Kidney (tissue), 14 donors: Measurements from ENCODE around the gene NEDD4L. TPM values are rescaled to one million over a fixed set of nuclear protein-coding genes. Genes with fewer than 3 reads are reported as not detected.

Experiments
- DNase-seq, 5 donors: peaks; one replicate each; pipeline ENCODE4 v3.0.0-alpha.2; 2013 to 2020
- FAIRE-seq: peaks from 2 replicates; lab custom pipeline; 2012; peaks lifted over from hg19 to GRCh38; lab: Jason Lieb, UNC
- H3K27ac ChIP-seq, 2 donors: one replicate each; pipeline ENCODE4 v1.7.0; 2013; ENCODE audit warnings: low read depth in 2 of 2, low read length in 2 of 2, inconsistent platforms in 1 of 2
- H3K27me3 ChIP-seq: one replicate; pipeline ENCODE4 v1.7.1; 2013; ENCODE audit warnings: low read length, inconsistent platforms; ENCODE audit not compliant: control insufficient read depth, insufficient read depth
- H3K36me3 ChIP-seq, 3 donors: one replicate each; pipeline versions ENCODE4 v1.7.0 to v1.7.1; 2013; ENCODE audit warnings: low read length in 3 of 3, control low read depth in 1 of 3, inconsistent platforms in 1 of 3; ENCODE audit not compliant: insufficient read depth in 3 of 3, control insufficient read depth in 2 of 3
- H3K4me1 ChIP-seq, 3 donors: one replicate each; pipeline versions ENCODE4 v1.7.0 to v1.7.1; 2013; ENCODE audit warnings: low read length in 3 of 3, inconsistent platforms in 1 of 3, low read depth in 1 of 3; ENCODE audit not compliant: control insufficient read depth in 2 of 3, insufficient read depth in 2 of 3
- H3K4me3 ChIP-seq, 3 donors: one replicate each; pipeline versions ENCODE4 v1.7.0 to v1.8.1; 2013; ENCODE audit warnings: low read length in 3 of 3, control low read depth in 1 of 3, inconsistent platforms in 1 of 3
- H3K9ac ChIP-seq, 3 donors: one replicate each; pipeline versions ENCODE4 v1.7.0 to v1.7.1; 2013; ENCODE audit warnings: low read length in 3 of 3, control low read depth in 1 of 3, inconsistent platforms in 1 of 3
- H3K9me3 ChIP-seq, 3 donors: one replicate each; pipeline versions ENCODE4 v1.7.0 to v1.7.1; 2013; ENCODE audit warnings: low read length in 3 of 3, control low read depth in 1 of 3, inconsistent platforms in 1 of 3; ENCODE audit not compliant: control insufficient read depth in 2 of 3, insufficient read depth in 1 of 3
- intact Hi-C: fragments of 100-400 bp; cut with DNase I; formaldehyde crosslinking; loops from one replicate; pipeline ENCODE4 v1.11.1; 2022
- polyA plus RNA-seq: library from polyadenylated mRNA; stranded (reverse); fragments of 350-450 nt; fragmentation: Illumina TruSeq; extraction: RNeasy Lipid Tissue Mini Kit (QIAGEN cat#74804); gene quantifications from one replicate; pipeline ENCODE4 v1.2.3, GENCODE V29; 2014; ENCODE audit warnings: low read depth, low replicate concordance; ENCODE audit not compliant: insufficient read depth
- total RNA-seq: library from RNA; stranded (reverse); fragmentation: NEBNext Ultra II Directional; extraction: Animal tissue kit (Norgen Biotek cat#: 25700); gene quantifications from one replicate; pipeline ENCODE4 v1.2.1, GENCODE V29; 2021
- TF ChIP-seq, protein P1 (sequence below): IDR thresholded peaks from 3 replicates; pipeline ENCODE4 v1.5.1; 2012; ENCODE audit warnings: mild to moderate bottlenecking, moderate library complexity, borderline replicate concordance; ENCODE audit not compliant: insufficient read depth; ENCODE audit errors: extremely low read depth
- donor health status: control.
- donor health status: control.
- donor health status: control.
- donor health status: control.
- donor health status: control.
- donor health status: DM: yes; HTN: yes; CAD: no.
- donor health status: Normal renal cell carcinoma (clear cell type).

NEDD4L gene
- total and polyA plus RNA-seq, 2 donors from 2014 or later: 90.8 to 95.7 TPM

DNA sequence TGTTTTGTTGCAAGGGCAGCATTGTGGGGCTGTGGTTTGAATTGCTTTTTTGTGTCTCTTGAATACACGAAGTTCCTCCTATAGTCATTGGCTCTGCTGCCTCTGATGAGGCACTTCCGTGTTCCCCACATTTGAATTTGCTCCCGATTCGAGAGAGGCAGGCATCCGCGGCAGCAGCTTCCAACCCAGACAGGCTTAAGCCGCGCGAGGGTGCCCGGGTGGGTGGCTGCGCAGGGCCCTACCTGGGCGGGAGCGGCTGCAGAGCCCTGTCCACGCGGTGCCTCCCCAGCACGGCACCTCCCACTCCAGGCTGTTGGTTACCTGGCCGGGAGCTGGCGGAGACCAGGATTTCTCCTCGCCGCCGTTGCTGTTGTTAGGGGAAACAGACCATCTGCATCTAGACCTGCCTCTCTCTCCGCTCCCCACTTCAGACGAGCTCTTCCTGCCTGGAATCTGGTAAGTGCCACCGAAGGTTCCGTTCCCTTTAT, 151.3 kb downstream of the NEDD4L start:
- DNase-seq (peak; percentile 62 to 89 (median 72)), FAIRE-seq (no peak)
- H3K4me3 ChIP-seq: peak overlapping the region; percentile 59 to 76 (median 66)
- peak overlapping the region; percentile 79 to 83 for H3K27ac ChIP-seq
- H3K27me3 ChIP-seq: no peaks in the 10 kb centered on the region
- intact Hi-C loops: no loop called here
- no peaks in the 10 kb centered on the region for H3K36me3 ChIP-seq
- H3K9ac ChIP-seq: peak overlapping the region; percentile 43 to 84 (median 71)
- TF ChIP-seq, protein P1, sequence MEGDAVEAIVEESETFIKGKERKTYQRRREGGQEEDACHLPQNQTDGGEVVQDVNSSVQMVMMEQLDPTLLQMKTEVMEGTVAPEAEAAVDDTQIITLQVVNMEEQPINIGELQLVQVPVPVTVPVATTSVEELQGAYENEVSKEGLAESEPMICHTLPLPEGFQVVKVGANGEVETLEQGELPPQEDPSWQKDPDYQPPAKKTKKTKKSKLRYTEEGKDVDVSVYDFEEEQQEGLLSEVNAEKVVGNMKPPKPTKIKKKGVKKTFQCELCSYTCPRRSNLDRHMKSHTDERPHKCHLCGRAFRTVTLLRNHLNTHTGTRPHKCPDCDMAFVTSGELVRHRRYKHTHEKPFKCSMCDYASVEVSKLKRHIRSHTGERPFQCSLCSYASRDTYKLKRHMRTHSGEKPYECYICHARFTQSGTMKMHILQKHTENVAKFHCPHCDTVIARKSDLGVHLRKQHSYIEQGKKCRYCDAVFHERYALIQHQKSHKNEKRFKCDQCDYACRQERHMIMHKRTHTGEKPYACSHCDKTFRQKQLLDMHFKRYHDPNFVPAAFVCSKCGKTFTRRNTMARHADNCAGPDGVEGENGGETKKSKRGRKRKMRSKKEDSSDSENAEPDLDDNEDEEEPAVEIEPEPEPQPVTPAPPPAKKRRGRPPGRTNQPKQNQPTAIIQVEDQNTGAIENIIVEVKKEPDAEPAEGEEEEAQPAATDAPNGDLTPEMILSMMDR: no peak
- H3K4me1 ChIP-seq: peaks cover 5 to 10% (median 6%) of the 10 kb centered on the region in 3 donors
- H3K9me3 ChIP-seq: no peaks in the 10 kb centered on the region

DNA sequence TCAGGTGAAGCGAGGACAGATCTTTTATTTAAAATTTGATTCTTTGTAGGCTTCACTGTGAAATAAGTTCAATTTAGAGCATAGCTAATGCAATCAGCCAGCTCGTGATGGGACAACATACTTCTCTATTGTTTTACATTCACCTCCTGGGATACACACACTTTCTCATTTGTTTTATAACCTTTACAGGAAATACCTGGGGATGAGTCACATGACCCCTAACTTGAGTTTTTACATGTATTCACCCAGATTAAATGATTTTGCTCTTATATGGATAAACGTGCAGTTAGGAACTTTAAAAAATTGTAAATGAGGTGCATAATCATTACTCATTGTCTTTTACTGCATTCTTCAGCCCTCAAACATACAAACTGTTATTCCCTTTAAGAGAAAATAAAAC, 152.1 kb downstream of the NEDD4L start:
- no peak for DNase-seq
- Histone ChIP-seq H3K9ac (peak overlapping the region in 2 of 3 donors; percentile 71 to 84), H3K36me3 (no peaks in the 10 kb centered on the region), H3K4me3 (peak overlapping the region; percentile 59 to 76 (median 66)), H3K9me3 (no peaks in the 10 kb centered on the region), H3K27me3 (no peaks in the 10 kb centered on the region), H3K4me1 (peaks cover 5 to 10% (median 5%) of the 10 kb centered on the region in 3 donors), H3K27ac (peak overlapping the region; percentile 79 to 83)
- TF ChIP-seq, protein P1: no peak
- intact Hi-C loops: no loop called here
- FAIRE-seq: no peak

DNA sequence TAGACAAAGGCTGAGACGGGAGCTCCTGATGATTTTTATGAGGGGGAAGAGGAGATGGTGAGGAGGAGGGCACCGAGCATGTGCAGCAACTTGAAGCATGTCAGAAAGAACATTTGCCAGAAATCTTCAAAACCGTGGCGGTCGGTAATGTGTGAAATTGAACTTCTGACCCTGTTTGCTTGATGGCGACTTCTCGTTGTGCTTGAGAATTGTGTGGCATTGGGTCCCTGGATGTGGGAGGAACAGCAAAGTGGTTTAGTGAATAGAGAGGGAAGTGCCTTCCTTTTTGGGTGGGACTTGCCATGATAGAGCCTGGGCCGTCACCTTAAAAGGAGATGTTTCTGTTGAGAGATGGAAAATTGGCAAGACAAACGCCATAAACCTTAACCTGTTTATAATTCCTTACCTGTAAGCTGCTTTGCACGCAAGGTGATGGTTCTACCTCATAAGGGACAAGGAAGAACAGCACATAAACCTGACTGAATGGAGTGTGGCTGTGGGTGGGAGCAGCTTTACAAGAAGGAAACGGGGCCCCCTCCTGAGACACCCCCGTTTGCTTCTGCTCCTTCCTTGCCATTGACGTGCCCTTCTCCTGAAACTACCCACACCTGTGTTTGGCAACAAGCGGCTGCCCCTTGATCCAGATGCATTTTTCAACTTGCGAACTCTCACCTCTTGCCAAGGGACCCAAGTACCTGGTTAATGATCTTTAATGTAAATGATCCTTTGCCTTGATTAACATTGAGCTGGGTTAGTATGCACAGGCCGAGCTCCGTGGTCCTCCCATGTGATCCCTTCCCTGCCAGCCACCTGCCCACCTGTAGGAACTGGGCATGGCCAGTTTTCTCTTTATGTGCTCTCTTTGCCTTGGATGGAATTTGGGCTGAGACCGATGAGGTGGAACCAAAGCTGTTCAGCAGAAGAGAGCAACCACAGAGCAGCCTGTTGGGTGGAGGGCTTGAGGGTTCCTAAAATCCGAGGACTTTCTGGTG, 153.2 kb downstream of the NEDD4L start:
- TF ChIP-seq, protein P1: no peak
- intact Hi-C loops: no loop called here
- peak overlapping the region in 2 of 3 donors; percentile 71 to 84 for H3K9ac ChIP-seq
- H3K27ac ChIP-seq: peak overlapping the region; percentile 83 to 92
- H3K9me3 ChIP-seq: no peaks in the 10 kb centered on the region
- H3K4me1 ChIP-seq: peaks cover 3 to 12% (median 5%) of the 10 kb centered on the region in 3 donors
- no peak for FAIRE-seq
- H3K27me3 ChIP-seq: no peaks in the 10 kb centered on the region
- DNase-seq: peak; percentile 75 to 89 (median 78)
- peak overlapping the region; percentile 52 to 66 (median 53) for H3K4me3 ChIP-seq
- no peaks in the 10 kb centered on the region for H3K36me3 ChIP-seq
